ENCODE data around the gene PLG.
"Not testable (repeated sequence)": the region's sequence is repeated elsewhere in the genome, so short reads cannot be mapped to it uniquely, and the experiment has no call there.

PLG gene

GRCh38 chr6:160756021-160756420, 54.0 kb downstream of the PLG start:
- H3K4me1 ChIP-seq (ENCODE audit: insufficient read depth, low read length): no peaks in the 10 kb centered on the region
- H3K9me3 ChIP-seq (ENCODE audit: low read length): no peaks in the 10 kb centered on the region
- no peak overlapping the region for H3K9ac ChIP-seq (ENCODE audit: low read length)
- H3K36me3 ChIP-seq (ENCODE audit: insufficient read depth, low read length): no peaks in the 10 kb centered on the region
- H3K27me3 ChIP-seq (ENCODE audit: control insufficient read depth in 1 of 2, insufficient read depth in 2 of 2, low read length in 2 of 2): no peaks in the 10 kb centered on the region
- no peak overlapping the region for H3K27ac ChIP-seq (ENCODE audit: low read depth, low read length)
- H3K4me3 ChIP-seq (ENCODE audit: low read depth in 1 of 2, low read length in 2 of 2): no peak overlapping the region

- Histone ChIP-seq H3K9me3 (ENCODE audit: low read length) (no peaks in the 10 kb centered on the region), H3K4me3 (ENCODE audit: low read depth in 1 of 2, low read length in 2 of 2) (no peak overlapping the region), H3K9ac (ENCODE audit: low read length) (no peak overlapping the region), H3K27me3 (ENCODE audit: control insufficient read depth in 1 of 2, insufficient read depth in 2 of 2, low read length in 2 of 2) (no peaks in the 10 kb centered on the region), H3K36me3 (ENCODE audit: insufficient read depth, low read length) (no peaks in the 10 kb centered on the region), H3K27ac (ENCODE audit: low read depth, low read length) (no peak overlapping the region), H3K4me1 (ENCODE audit: insufficient read depth, low read length) (no peaks in the 10 kb centered on the region)
Measured at GRCh38 chr6:160756871-160757270, 54.8 kb downstream of the PLG start.

- Histone ChIP-seq H3K9ac (ENCODE audit: low read length) (no peak overlapping the region), H3K27ac (ENCODE audit: low read depth, low read length) (no peak overlapping the region), H3K27me3 (ENCODE audit: control insufficient read depth in 1 of 2, insufficient read depth in 2 of 2, low read length in 2 of 2) (no peaks in the 10 kb centered on the region), H3K4me1 (ENCODE audit: insufficient read depth, low read length) (peaks cover 10% of the 10 kb centered on the region), H3K9me3 (ENCODE audit: low read length) (no peaks in the 10 kb centered on the region), H3K36me3 (ENCODE audit: insufficient read depth, low read length) (no peaks in the 10 kb centered on the region), H3K4me3 (ENCODE audit: low read depth in 1 of 2, low read length in 2 of 2) (no peak overlapping the region)
Measured at GRCh38 chr6:160764847-160765246, 62.8 kb downstream of the PLG start.

- Histone ChIP-seq H3K4me1 (ENCODE audit: insufficient read depth, low read length) (peaks cover 10% of the 10 kb centered on the region), H3K9me3 (ENCODE audit: low read length) (no peaks in the 10 kb centered on the region), H3K27me3 (ENCODE audit: control insufficient read depth in 1 of 2, insufficient read depth in 2 of 2, low read length in 2 of 2) (no peaks in the 10 kb centered on the region), H3K36me3 (ENCODE audit: insufficient read depth, low read length) (no peaks in the 10 kb centered on the region), H3K9ac (ENCODE audit: low read length) (no peak overlapping the region), H3K27ac (ENCODE audit: low read depth, low read length) (no peak overlapping the region), H3K4me3 (ENCODE audit: low read depth in 1 of 2, low read length in 2 of 2) (no peak overlapping the region)
Measured at GRCh38 chr6:160765412-160765811, 63.4 kb downstream of the PLG start.

- H3K9ac ChIP-seq (ENCODE audit: low read length): no peak overlapping the region
- H3K27ac ChIP-seq (ENCODE audit: low read depth, low read length): no peak overlapping the region
- H3K36me3 ChIP-seq (ENCODE audit: insufficient read depth, low read length): no peaks in the 10 kb centered on the region
- no peaks in the 10 kb centered on the region for H3K9me3 ChIP-seq (ENCODE audit: low read length)
- no peaks in the 10 kb centered on the region for H3K27me3 ChIP-seq (ENCODE audit: control insufficient read depth in 1 of 2, insufficient read depth in 2 of 2, low read length in 2 of 2)
- peaks cover 10% of the 10 kb centered on the region for H3K4me1 ChIP-seq (ENCODE audit: insufficient read depth, low read length)
- peak overlapping the region; percentile 58 for H3K4me3 ChIP-seq (ENCODE audit: low read depth in 1 of 2, low read length in 2 of 2)
Measured at GRCh38 chr6:160766657-160766988, 64.6 kb downstream of the PLG start.

GRCh38 chr6:160766989-160767646, 65.1 kb downstream of the PLG start:
- H3K4me1 ChIP-seq (ENCODE audit: insufficient read depth, low read length): peaks cover 10% of the 10 kb centered on the region
- no peaks in the 10 kb centered on the region for H3K36me3 ChIP-seq (ENCODE audit: insufficient read depth, low read length)
- H3K9me3 ChIP-seq (ENCODE audit: low read length): no peaks in the 10 kb centered on the region
- no peak overlapping the region for H3K9ac ChIP-seq (ENCODE audit: low read length)
- no peaks in the 10 kb centered on the region for H3K27me3 ChIP-seq (ENCODE audit: control insufficient read depth in 1 of 2, insufficient read depth in 2 of 2, low read length in 2 of 2)
- H3K4me3 ChIP-seq (ENCODE audit: low read depth in 1 of 2, low read length in 2 of 2): peak overlapping the region; percentile 58
- H3K27ac ChIP-seq (ENCODE audit: low read depth, low read length): no peak overlapping the region

GRCh38 chr6:160767647-160768019, 65.6 kb downstream of the PLG start:
- no peaks in the 10 kb centered on the region for H3K36me3 ChIP-seq (ENCODE audit: insufficient read depth, low read length)
- H3K4me1 ChIP-seq (ENCODE audit: insufficient read depth, low read length): peaks cover 10% of the 10 kb centered on the region
- peak overlapping the region; percentile 58 for H3K4me3 ChIP-seq (ENCODE audit: low read depth in 1 of 2, low read length in 2 of 2)
- H3K27me3 ChIP-seq (ENCODE audit: control insufficient read depth in 1 of 2, insufficient read depth in 2 of 2, low read length in 2 of 2): no peaks in the 10 kb centered on the region
- no peak overlapping the region for H3K27ac ChIP-seq (ENCODE audit: low read depth, low read length)
- no peaks in the 10 kb centered on the region for H3K9me3 ChIP-seq (ENCODE audit: low read length)
- no peak overlapping the region for H3K9ac ChIP-seq (ENCODE audit: low read length)

GRCh38 chr6:160768101-160768500, 66.1 kb downstream of the PLG start:
- Histone ChIP-seq H3K27ac (ENCODE audit: low read depth, low read length) (no peak overlapping the region), H3K27me3 (ENCODE audit: control insufficient read depth in 1 of 2, insufficient read depth in 2 of 2, low read length in 2 of 2) (no peaks in the 10 kb centered on the region), H3K9me3 (ENCODE audit: low read length) (no peaks in the 10 kb centered on the region), H3K9ac (ENCODE audit: low read length) (no peak overlapping the region), H3K4me1 (ENCODE audit: insufficient read depth, low read length) (peaks cover 10% of the 10 kb centered on the region), H3K4me3 (ENCODE audit: low read depth in 1 of 2, low read length in 2 of 2) (no peak overlapping the region), H3K36me3 (ENCODE audit: insufficient read depth, low read length) (no peaks in the 10 kb centered on the region)

GRCh38 chr6:160774399-160774798, 72.4 kb downstream of the PLG start:
- Histone ChIP-seq H3K4me3 (ENCODE audit: low read depth in 1 of 2, low read length in 2 of 2) (no peak overlapping the region), H3K4me1 (ENCODE audit: insufficient read depth, low read length) (peaks cover 6% of the 10 kb centered on the region), H3K27ac (ENCODE audit: low read depth, low read length) (no peak overlapping the region), H3K27me3 (ENCODE audit: control insufficient read depth in 1 of 2, insufficient read depth in 2 of 2, low read length in 2 of 2) (no peaks in the 10 kb centered on the region), H3K36me3 (ENCODE audit: insufficient read depth, low read length) (no peaks in the 10 kb centered on the region), H3K9me3 (ENCODE audit: low read length) (no peaks in the 10 kb centered on the region), H3K9ac (ENCODE audit: low read length) (no peak overlapping the region)

- H3K27ac ChIP-seq (ENCODE audit: low read depth, low read length): no peak overlapping the region
- H3K9ac ChIP-seq (ENCODE audit: low read length): no peak overlapping the region
- H3K9me3 ChIP-seq (ENCODE audit: low read length): no peaks in the 10 kb centered on the region
- no peak overlapping the region for H3K4me3 ChIP-seq (ENCODE audit: low read depth in 1 of 2, low read length in 2 of 2)
- H3K4me1 ChIP-seq (ENCODE audit: insufficient read depth, low read length): peaks cover 6% of the 10 kb centered on the region
- H3K27me3 ChIP-seq (ENCODE audit: control insufficient read depth in 1 of 2, insufficient read depth in 2 of 2, low read length in 2 of 2): no peaks in the 10 kb centered on the region
- no peaks in the 10 kb centered on the region for H3K36me3 ChIP-seq (ENCODE audit: insufficient read depth, low read length)
Measured at GRCh38 chr6:160775792-160776580, 73.9 kb downstream of the PLG start.

GRCh38 chr6:160779095-160779494, 77.1 kb downstream of the PLG start:
- H3K27me3 ChIP-seq (ENCODE audit: control insufficient read depth in 1 of 2, insufficient read depth in 2 of 2, low read length in 2 of 2); H3K27ac ChIP-seq (ENCODE audit: low read depth, low read length); H3K9ac ChIP-seq (ENCODE audit: low read length); H3K4me3 ChIP-seq (ENCODE audit: low read depth in 1 of 2, low read length in 2 of 2); H3K4me1 ChIP-seq (ENCODE audit: insufficient read depth, low read length); H3K36me3 ChIP-seq (ENCODE audit: insufficient read depth, low read length); H3K9me3 ChIP-seq (ENCODE audit: low read length): not testable (repeated sequence)

- H3K9me3 ChIP-seq (ENCODE audit: low read length); H3K27ac ChIP-seq (ENCODE audit: low read depth, low read length); H3K27me3 ChIP-seq (ENCODE audit: control insufficient read depth in 1 of 2, insufficient read depth in 2 of 2, low read length in 2 of 2): not testable (repeated sequence)
Measured at GRCh38 chr6:160780656-160781055, 78.6 kb downstream of the PLG start.

More at GRCh38 chr6:160780656-160781055, 78.6 kb downstream of the PLG start:
- not testable (repeated sequence) for H3K36me3 ChIP-seq (ENCODE audit: insufficient read depth, low read length); H3K4me3 ChIP-seq (ENCODE audit: low read depth in 1 of 2, low read length in 2 of 2); H3K4me1 ChIP-seq (ENCODE audit: insufficient read depth, low read length); H3K9ac ChIP-seq (ENCODE audit: low read length)
